ENCODE measurements around the gene LEO1.
"Not testable (repeated sequence)": the region's sequence is repeated elsewhere in the genome, so short reads cannot be mapped to it uniquely, and the experiment has no call there.

Gene LEO1

GRCh38 chr15:52003089-52003488 is 31.5 kb upstream of the LEO1 start:
- DNase-seq = not testable (repeated sequence)

GRCh38 chr15:52002351-52002750 is 30.8 kb upstream of the LEO1 start:
- no peak for DNase-seq

GRCh38 chr15:51992953-51993352 is 21.4 kb upstream of the LEO1 start:
- DNase-seq = no peak

GRCh38 chr15:51991141-51991540 is 19.6 kb upstream of the LEO1 start:
- DNase-seq = no peak

- DNase-seq = no peak
Measured at GRCh38 chr15:51982770-51983103, 11.2 kb upstream of the LEO1 start.

GRCh38 chr15:51982013-51982769 is 10.6 kb upstream of the LEO1 start:
- peak; percentile 1 for DNase-seq

- DNase-seq = no peak
Measured at GRCh38 chr15:51973775-51974174, 2.2 kb upstream of the LEO1 start.

GRCh38 chr15:51973220-51973619 is 1.6 kb upstream of the LEO1 start:
- no peak for DNase-seq

- DNase-seq = no peak
Measured at GRCh38 chr15:51971032-51971374, 575 bp downstream of the LEO1 start.

- DNase-seq = no peak
Measured at GRCh38 chr15:51970132-51970817, 1.3 kb downstream of the LEO1 start.

GRCh38 chr15:51969728-51970127 is 1.9 kb downstream of the LEO1 start:
- DNase-seq = no peak

- no peak for DNase-seq
Measured at GRCh38 chr15:51967583-51967982, 4.0 kb downstream of the LEO1 start.

- DNase-seq = no peak
Measured at GRCh38 chr15:51966192-51966591, 5.4 kb downstream of the LEO1 start.

GRCh38 chr15:51965691-51966090 is 5.9 kb downstream of the LEO1 start:
- no peak for DNase-seq

GRCh38 chr15:51955504-51955903 is 16.1 kb downstream of the LEO1 start:
- no peak for DNase-seq

GRCh38 chr15:51952805-51953204 is 18.8 kb downstream of the LEO1 start:
- no peak for DNase-seq

GRCh38 chr15:51947124-51947523 is 24.5 kb downstream of the LEO1 start:
- no peak for DNase-seq

GRCh38 chr15:51939216-51939615 is 32.4 kb downstream of the LEO1 start:
- DNase-seq = no peak

- no peak for DNase-seq
Measured at GRCh38 chr15:51938286-51938685, 33.3 kb downstream of the LEO1 start.

GRCh38 chr15:51936105-51936478 is 35.5 kb downstream of the LEO1 start:
- no peak for DNase-seq

GRCh38 chr15:51935466-51936104 is 36.0 kb downstream of the LEO1 start:
- DNase-seq = no peak

- DNase-seq = no peak
Measured at GRCh38 chr15:51932161-51932560, 39.4 kb downstream of the LEO1 start.

- DNase-seq = no peak
Measured at GRCh38 chr15:51931638-51932037, 39.9 kb downstream of the LEO1 start.

GRCh38 chr15:51931016-51931415 is 40.6 kb downstream of the LEO1 start:
- no peak for DNase-seq

GRCh38 chr15:51926809-51927208 is 44.8 kb downstream of the LEO1 start:
- no peak for DNase-seq

All from NCI-H1436 treated with DMSO at 0.1 percent for 48 hours (cell line).